Fibroblast of mammary gland (primary cell): ENCODE data around the gene EPB41L4B.
A peak's percentile ranks its signal among the peaks of the same experiment; 100 is the strongest.

Experiments used
- DNase-seq: peaks from one replicate; pipeline ENCODE4 v3.0.0-alpha.2; 2010; ENCODE audit warnings: low read depth
- H3K4me3 ChIP-seq: 2 replicates; pipeline ENCODE4 v1.5.1; 2011; ENCODE audit warnings: low read depth, mild to moderate bottlenecking, low read length, moderate library complexity; ENCODE audit not compliant: control insufficient read depth
- TF ChIP-seq, protein P1 (sequence below): conservative IDR thresholded peaks from 2 replicates; pipeline ENCODE4 v1.5.1; 2011; ENCODE audit warnings: low read depth, low read length, inconsistent platforms; ENCODE audit not compliant: control insufficient read depth, insufficient read depth

EPB41L4B gene

GRCh38 chr9:109244179-109245132 is 76.4 kb downstream of the EPB41L4B start:
- TF ChIP-seq, protein P1, sequence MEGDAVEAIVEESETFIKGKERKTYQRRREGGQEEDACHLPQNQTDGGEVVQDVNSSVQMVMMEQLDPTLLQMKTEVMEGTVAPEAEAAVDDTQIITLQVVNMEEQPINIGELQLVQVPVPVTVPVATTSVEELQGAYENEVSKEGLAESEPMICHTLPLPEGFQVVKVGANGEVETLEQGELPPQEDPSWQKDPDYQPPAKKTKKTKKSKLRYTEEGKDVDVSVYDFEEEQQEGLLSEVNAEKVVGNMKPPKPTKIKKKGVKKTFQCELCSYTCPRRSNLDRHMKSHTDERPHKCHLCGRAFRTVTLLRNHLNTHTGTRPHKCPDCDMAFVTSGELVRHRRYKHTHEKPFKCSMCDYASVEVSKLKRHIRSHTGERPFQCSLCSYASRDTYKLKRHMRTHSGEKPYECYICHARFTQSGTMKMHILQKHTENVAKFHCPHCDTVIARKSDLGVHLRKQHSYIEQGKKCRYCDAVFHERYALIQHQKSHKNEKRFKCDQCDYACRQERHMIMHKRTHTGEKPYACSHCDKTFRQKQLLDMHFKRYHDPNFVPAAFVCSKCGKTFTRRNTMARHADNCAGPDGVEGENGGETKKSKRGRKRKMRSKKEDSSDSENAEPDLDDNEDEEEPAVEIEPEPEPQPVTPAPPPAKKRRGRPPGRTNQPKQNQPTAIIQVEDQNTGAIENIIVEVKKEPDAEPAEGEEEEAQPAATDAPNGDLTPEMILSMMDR, result peak; percentile 93
- no peak overlapping the region for H3K4me3 ChIP-seq
- peak; percentile 61 for DNase-seq

DNA sequence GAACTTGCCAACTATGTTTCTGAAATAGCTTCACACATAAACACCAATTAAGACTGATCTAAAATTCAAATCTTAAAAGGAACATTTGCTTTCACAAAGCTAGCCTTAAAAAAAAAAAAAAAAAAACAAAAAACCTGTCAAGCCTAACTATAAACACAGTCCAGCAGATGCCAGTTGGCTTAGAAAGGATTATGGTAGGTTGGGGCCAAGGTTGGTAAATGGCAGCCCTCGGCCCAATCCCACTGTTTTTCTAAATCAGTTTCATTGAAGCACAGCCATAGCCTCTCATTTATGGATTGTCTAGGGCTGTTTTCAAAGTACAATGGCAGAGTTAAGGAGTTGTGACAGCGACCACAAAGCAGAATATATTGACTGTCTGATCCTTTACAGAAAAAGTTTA is 78.1 kb downstream of the EPB41L4B start:
- TF ChIP-seq, protein P1, result no peak
- H3K4me3 ChIP-seq, result no peak overlapping the region
- no peak for DNase-seq

- H3K4me3 ChIP-seq, result no peak overlapping the region
- no peak for DNase-seq
- TF ChIP-seq, protein P1, result no peak
Observed at GRCh38 chr9:109242014-109242413, 78.8 kb downstream of the EPB41L4B start.

DNA sequence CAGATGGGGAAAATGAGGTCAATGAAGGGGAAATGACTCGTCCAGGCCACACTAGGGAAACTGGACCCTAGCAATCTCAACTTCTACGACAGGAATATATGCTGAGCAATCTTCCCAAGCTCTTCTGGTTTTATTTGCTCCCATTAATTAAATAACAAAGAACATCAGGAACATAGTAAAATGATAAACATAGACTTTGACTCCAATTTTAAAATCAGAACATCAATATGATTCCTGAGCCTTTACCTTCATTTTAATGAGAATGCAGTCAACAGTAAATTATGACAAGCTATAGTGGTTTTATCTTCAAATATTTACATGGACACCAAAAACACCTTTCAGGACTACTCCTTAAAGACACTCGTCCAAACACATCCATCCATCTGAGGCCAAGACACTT is 79.7 kb downstream of the EPB41L4B start:
- DNase-seq, result no peak
- TF ChIP-seq, protein P1, result no peak
- H3K4me3 ChIP-seq, result no peak overlapping the region

GRCh38 chr9:109239240-109239639 is 81.6 kb downstream of the EPB41L4B start:
- DNase-seq, result no peak
- TF ChIP-seq, protein P1, result no peak
- H3K4me3 ChIP-seq, result no peak overlapping the region

- TF ChIP-seq, protein P1, result no peak
- DNase-seq, result peak; percentile 14
Observed at GRCh38 chr9:109238655-109239054, 82.2 kb downstream of the EPB41L4B start.

More at GRCh38 chr9:109238655-109239054, 82.2 kb downstream of the EPB41L4B start:
- no peak overlapping the region for H3K4me3 ChIP-seq
